D341Med (cell line): ENCODE measurements around the gene CNGA1.
A peak's percentile ranks its signal among the peaks of the same experiment; 100 is the strongest.
"Not testable (repeated sequence)": the region's sequence is repeated elsewhere in the genome, so short reads cannot be mapped to it uniquely, and the experiment has no call there.

Experiments used
- DNase-seq: peaks from one replicate; pipeline ENCODE4 v3.0.0; 2012; ENCODE audit warnings: low spot score

Gene CNGA1

GRCh38 chr4:47954677-47955076 is 61.8 kb downstream of the CNGA1 start:
- DNase-seq = no peak

GRCh38 chr4:47954245-47954644 is 62.2 kb downstream of the CNGA1 start:
- DNase-seq = no peak

GRCh38 chr4:47945930-47946726 is 70.4 kb downstream of the CNGA1 start:
- DNase-seq = no peak

GRCh38 chr4:47942081-47942819 is 74.2 kb downstream of the CNGA1 start:
- DNase-seq = no peak

GRCh38 chr4:47939456-47939855 is 77.0 kb downstream of the CNGA1 start:
- DNase-seq = no peak

GRCh38 chr4:47936336-47936735 is 80.1 kb downstream of the CNGA1 start:
- DNase-seq = no peak

- peak; percentile 40 for DNase-seq
These were observed 82.6 kb downstream of the CNGA1 start for GRCh38 chr4:47933840-47934239.

- DNase-seq = no peak
These were observed 85.3 kb downstream of the CNGA1 start for GRCh38 chr4:47930971-47931804.

- no peak for DNase-seq
These were observed 86.7 kb downstream of the CNGA1 start for GRCh38 chr4:47929682-47930201.

- peak; percentile 77 for DNase-seq
These were observed 89.7 kb downstream of the CNGA1 start for GRCh38 chr4:47926667-47927258.

- DNase-seq = not testable (repeated sequence)
These were observed 93.2 kb downstream of the CNGA1 start for GRCh38 chr4:47923261-47923608.

- DNase-seq = not testable (repeated sequence)
These were observed 93.8 kb downstream of the CNGA1 start for GRCh38 chr4:47922436-47923260.

- not testable (repeated sequence) for DNase-seq
These were observed 99.3 kb downstream of the CNGA1 start for GRCh38 chr4:47917163-47917562.

GRCh38 chr4:47915378-47915777 is 101.1 kb downstream of the CNGA1 start:
- DNase-seq = no peak

- no peak for DNase-seq
These were observed 101.6 kb downstream of the CNGA1 start for GRCh38 chr4:47914926-47915237.

GRCh38 chr4:47914220-47914925 is 102.1 kb downstream of the CNGA1 start, which contains the start of gene NFXL1:
Gene NFXL1, minus strand, starts transcription at chr4:47914583. Its CDS starts 380 bp downstream, at chr4:47914203.
- DNase-seq = peak; percentile 97

GRCh38 chr4:47913861-47914219 is 102.6 kb downstream of the CNGA1 start:
- DNase-seq = peak; percentile 70

GRCh38 chr4:47913330-47913729 is 103.2 kb downstream of the CNGA1 start:
- DNase-seq = no peak

- DNase-seq = no peak
These were observed 109.3 kb downstream of the CNGA1 start for GRCh38 chr4:47907089-47907646.

GRCh38 chr4:47899639-47900038 is 116.8 kb downstream of the CNGA1 start:
- DNase-seq = no peak
